Measurements from ENCODE around the gene MAPK1. TPM values are rescaled to one million over a fixed set of nuclear protein-coding genes. Genes with fewer than 3 reads are reported as not detected.

Gene MAPK1
- total and polyA plus RNA-seq, 9 of the 15 experiments (the other 6 are each of a cell fraction or from before 2014, with no cell fraction given) = 46.3 to 575 (median 283) TPM

DNA sequence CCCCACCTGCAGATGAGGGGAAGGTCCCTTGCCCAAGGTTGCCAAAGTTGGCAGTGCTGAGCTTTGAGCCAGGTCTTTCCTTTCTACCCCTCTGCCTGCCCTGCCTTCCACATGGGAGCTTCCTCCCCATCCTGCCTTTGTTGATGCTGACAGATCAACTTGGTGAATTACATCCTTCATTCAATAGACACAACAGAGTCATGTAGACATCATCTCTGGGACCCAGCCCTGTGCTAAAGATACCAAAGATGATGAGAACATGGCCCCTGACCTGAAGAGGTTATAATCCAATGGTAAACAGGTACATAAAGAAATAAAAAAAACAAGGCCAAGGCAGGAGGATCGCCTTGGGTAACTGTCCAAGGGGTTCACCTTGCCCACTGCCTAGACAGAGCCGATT is 42.4 kb upstream of the MAPK1 start (continued):
- TF ChIP-seq POLR2B (IDR thresholded peaks at IDR 0.05; ENCODE audit: low read depth, partially characterized antibody) (no peak), E2F4 (CRISPR knock-in tag; IDR thresholded peaks at IDR 0.05; ENCODE audit: low read depth) (no peak), PTBP1 (IDR thresholded peaks at IDR 0.05; ENCODE audit: low read depth, low read length) (no peak), CREB1 (IDR thresholded peaks at IDR 0.05) (no peak), CREB1 (CRISPR knock-in tag; IDR thresholded peaks at IDR 0.05) (no peak), TRIM28 (IDR thresholded peaks at IDR 0.05) (no peak), ZNF57 (CRISPR knock-in tag; IDR thresholded peaks at IDR 0.05) (no peak), HIVEP1 (CRISPR knock-in tag; IDR thresholded peaks at IDR 0.05) (no peak)
- TF ChIP-seq, protein P1, sequence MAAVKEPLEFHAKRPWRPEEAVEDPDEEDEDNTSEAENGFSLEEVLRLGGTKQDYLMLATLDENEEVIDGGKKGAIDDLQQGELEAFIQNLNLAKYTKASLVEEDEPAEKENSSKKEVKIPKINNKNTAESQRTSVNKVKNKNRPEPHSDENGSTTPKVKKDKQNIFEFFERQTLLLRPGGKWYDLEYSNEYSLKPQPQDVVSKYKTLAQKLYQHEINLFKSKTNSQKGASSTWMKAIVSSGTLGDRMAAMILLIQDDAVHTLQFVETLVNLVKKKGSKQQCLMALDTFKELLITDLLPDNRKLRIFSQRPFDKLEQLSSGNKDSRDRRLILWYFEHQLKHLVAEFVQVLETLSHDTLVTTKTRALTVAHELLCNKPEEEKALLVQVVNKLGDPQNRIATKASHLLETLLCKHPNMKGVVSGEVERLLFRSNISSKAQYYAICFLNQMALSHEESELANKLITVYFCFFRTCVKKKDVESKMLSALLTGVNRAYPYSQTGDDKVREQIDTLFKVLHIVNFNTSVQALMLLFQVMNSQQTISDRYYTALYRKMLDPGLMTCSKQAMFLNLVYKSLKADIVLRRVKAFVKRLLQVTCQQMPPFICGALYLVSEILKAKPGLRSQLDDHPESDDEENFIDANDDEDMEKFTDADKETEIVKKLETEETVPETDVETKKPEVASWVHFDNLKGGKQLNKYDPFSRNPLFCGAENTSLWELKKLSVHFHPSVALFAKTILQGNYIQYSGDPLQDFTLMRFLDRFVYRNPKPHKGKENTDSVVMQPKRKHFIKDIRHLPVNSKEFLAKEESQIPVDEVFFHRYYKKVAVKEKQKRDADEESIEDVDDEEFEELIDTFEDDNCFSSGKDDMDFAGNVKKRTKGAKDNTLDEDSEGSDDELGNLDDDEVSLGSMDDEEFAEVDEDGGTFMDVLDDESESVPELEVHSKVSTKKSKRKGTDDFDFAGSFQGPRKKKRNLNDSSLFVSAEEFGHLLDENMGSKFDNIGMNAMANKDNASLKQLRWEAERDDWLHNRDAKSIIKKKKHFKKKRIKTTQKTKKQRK (IDR thresholded peaks at IDR 0.05; ENCODE audit: borderline replicate concordance, low read depth, low read length) = no peak
- TF ChIP-seq, protein P2, sequence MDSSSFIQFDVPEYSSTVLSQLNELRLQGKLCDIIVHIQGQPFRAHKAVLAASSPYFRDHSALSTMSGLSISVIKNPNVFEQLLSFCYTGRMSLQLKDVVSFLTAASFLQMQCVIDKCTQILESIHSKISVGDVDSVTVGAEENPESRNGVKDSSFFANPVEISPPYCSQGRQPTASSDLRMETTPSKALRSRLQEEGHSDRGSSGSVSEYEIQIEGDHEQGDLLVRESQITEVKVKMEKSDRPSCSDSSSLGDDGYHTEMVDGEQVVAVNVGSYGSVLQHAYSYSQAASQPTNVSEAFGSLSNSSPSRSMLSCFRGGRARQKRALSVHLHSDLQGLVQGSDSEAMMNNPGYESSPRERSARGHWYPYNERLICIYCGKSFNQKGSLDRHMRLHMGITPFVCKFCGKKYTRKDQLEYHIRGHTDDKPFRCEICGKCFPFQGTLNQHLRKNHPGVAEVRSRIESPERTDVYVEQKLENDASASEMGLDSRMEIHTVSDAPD (CRISPR knock-in tag; IDR thresholded peaks at IDR 0.05) = no peak
- TF ChIP-seq, protein P3, sequence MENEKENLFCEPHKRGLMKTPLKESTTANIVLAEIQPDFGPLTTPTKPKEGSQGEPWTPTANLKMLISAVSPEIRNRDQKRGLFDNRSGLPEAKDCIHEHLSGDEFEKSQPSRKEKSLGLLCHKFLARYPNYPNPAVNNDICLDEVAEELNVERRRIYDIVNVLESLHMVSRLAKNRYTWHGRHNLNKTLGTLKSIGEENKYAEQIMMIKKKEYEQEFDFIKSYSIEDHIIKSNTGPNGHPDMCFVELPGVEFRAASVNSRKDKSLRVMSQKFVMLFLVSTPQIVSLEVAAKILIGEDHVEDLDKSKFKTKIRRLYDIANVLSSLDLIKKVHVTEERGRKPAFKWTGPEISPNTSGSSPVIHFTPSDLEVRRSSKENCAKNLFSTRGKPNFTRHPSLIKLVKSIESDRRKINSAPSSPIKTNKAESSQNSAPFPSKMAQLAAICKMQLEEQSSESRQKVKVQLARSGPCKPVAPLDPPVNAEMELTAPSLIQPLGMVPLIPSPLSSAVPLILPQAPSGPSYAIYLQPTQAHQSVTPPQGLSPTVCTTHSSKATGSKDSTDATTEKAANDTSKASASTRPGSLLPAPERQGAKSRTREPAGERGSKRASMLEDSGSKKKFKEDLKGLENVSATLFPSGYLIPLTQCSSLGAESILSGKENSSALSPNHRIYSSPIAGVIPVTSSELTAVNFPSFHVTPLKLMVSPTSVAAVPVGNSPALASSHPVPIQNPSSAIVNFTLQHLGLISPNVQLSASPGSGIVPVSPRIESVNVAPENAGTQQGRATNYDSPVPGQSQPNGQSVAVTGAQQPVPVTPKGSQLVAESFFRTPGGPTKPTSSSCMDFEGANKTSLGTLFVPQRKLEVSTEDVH (IDR thresholded peaks at IDR 0.05; ENCODE audit: low read depth, partially characterized antibody) = no peak
